Chondrocyte (in vitro differentiated cells): ENCODE results near the gene DHRSX. TPM values are rescaled to one million over a fixed set of nuclear protein-coding genes. Genes with fewer than 3 reads are reported as not detected.

Experiments used
- DNase-seq: peaks from one replicate; pipeline ENCODE4 v3.0.0; 2021; ENCODE audit warnings: mixed read lengths, low spot score
- H3K27ac Mint-ChIP-seq: one replicate; pipeline ENCODE4 v1.8.0; 2021; ENCODE audit warnings: mild to moderate bottlenecking, moderate library complexity, mixed read lengths; ENCODE audit not compliant: unreplicated experiment
- H3K27me3 Mint-ChIP-seq: 2 replicates; pipeline ENCODE4 v1.8.0; 2021; ENCODE audit warnings: low read depth, mixed read lengths
- H3K36me3 Mint-ChIP-seq: 2 replicates; pipeline ENCODE4 v1.8.0; 2021; ENCODE audit warnings: low read depth, mixed read lengths
- H3K4me1 Mint-ChIP-seq: 2 replicates; pipeline ENCODE4 v1.8.0; 2021; ENCODE audit warnings: low read depth, mild to moderate bottlenecking, mixed read lengths
- H3K4me3 Mint-ChIP-seq: one replicate; pipeline ENCODE4 v1.8.0; 2021; ENCODE audit warnings: mild to moderate bottlenecking, moderate library complexity, mixed read lengths; ENCODE audit not compliant: unreplicated experiment
- H3K9me3 Mint-ChIP-seq: 2 replicates; pipeline ENCODE4 v1.8.0; 2021; ENCODE audit warnings: low read depth, mixed read lengths
- CTCF ChIP-seq: fragments of 200-600 bp; sonication (generic); IDR thresholded peaks from 2 replicates; pipeline ENCODE4 v1.5.0; 2021; ENCODE audit warnings: antibody characterized with exemption, mild to moderate bottlenecking, moderate library complexity
- total RNA-seq: library from RNA; stranded (reverse); gene quantifications from 3 replicates; pipeline ENCODE4 v1.2.1, GENCODE V29; 2021

Gene DHRSX
- total RNA-seq, 1 donor from 2014 or later: 35.2 TPM

DNA sequence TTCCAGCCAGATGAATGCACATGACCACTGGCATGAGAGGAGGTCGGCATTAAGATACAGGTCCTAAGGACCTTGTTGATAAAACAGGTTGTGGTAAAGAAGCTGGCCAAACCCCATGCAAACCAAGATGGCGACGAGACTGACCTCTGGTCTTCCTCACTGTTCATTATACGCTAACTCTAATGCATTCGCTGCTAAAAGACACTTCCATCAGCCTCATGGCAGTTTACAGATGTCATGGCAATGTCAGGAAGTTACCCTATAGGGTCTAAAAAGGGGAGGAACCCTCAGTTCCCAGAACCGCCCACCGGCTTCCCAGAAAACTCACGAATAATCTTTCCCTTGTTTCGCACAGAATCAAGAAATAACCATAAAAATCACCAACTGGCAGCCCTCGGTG is 182.4 kb downstream of the DHRSX start:
- no peak overlapping the region for H3K4me3 Mint-ChIP-seq
- H3K27ac Mint-ChIP-seq: no peak overlapping the region
- no peak for DNase-seq
- no peaks in the 10 kb centered on the region for H3K36me3 Mint-ChIP-seq
- no peak for TF ChIP-seq CTCF
- no peaks in the 10 kb centered on the region for H3K9me3 Mint-ChIP-seq
- H3K4me1 Mint-ChIP-seq: peaks cover 12% of the 10 kb centered on the region
- H3K27me3 Mint-ChIP-seq: no peaks in the 10 kb centered on the region

DNA sequence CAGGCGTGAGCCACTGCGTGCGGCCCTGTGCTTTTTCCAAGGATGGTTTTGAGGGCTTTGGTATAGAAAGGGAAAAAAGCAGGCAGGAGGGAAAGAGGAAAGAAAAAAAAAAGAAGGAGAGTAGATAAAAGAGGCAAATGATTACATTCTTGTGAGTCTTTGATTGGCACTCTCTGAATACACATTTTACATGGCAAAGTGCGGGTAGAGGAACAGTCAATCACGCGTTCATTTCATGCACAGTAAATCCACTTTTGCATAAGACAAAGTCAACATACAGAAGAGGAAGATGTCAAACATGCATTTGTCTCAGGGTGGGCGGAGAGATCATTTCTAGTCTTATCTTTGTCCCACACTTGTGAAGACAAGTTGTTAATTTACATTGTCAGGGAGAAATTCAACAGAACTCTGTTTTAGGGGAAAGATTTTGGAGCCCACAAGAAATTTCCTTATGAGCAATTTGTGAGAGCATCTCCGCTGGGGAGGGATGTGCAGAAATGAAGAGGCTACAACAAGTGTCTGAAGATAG is 183.2 kb downstream of the DHRSX start:
- no peaks in the 10 kb centered on the region for H3K27me3 Mint-ChIP-seq
- TF ChIP-seq CTCF: no peak
- peaks cover 12% of the 10 kb centered on the region for H3K4me1 Mint-ChIP-seq
- H3K27ac Mint-ChIP-seq: no peak overlapping the region
- no peak overlapping the region for H3K4me3 Mint-ChIP-seq
- H3K36me3 Mint-ChIP-seq: no peaks in the 10 kb centered on the region
- no peaks in the 10 kb centered on the region for H3K9me3 Mint-ChIP-seq
- DNase-seq: no peak

- DNase-seq: no peak
- H3K36me3 Mint-ChIP-seq: peaks cover 2% of the 10 kb centered on the region
Measured at GRCh38 chrX:2316534-2316933, 184.2 kb downstream of the DHRSX start.

GRCh38 chrX:2315434-2315833 is 185.3 kb downstream of the DHRSX start:
- Mint-ChIP-seq H3K4me3 (no peak overlapping the region), H3K27me3 (no peaks in the 10 kb centered on the region), H3K36me3 (peaks cover 2% of the 10 kb centered on the region), H3K27ac (no peak overlapping the region), H3K4me1 (peaks cover 5% of the 10 kb centered on the region), H3K9me3 (no peaks in the 10 kb centered on the region)
- no peak for DNase-seq
- TF ChIP-seq CTCF: no peak

More at GRCh38 chrX:2316534-2316933, 184.2 kb downstream of the DHRSX start:
- Mint-ChIP-seq H3K27ac (no peak overlapping the region), H3K4me1 (peaks cover 12% of the 10 kb centered on the region), H3K4me3 (no peak overlapping the region), H3K9me3 (no peaks in the 10 kb centered on the region), H3K27me3 (no peaks in the 10 kb centered on the region)
- TF ChIP-seq CTCF: no peak

- H3K27me3 Mint-ChIP-seq: no peaks in the 10 kb centered on the region
- TF ChIP-seq CTCF: no peak
- peaks cover 4% of the 10 kb centered on the region for H3K4me1 Mint-ChIP-seq
- no peak overlapping the region for H3K4me3 Mint-ChIP-seq
- H3K9me3 Mint-ChIP-seq: no peaks in the 10 kb centered on the region
- DNase-seq: no peak
- peaks cover 4% of the 10 kb centered on the region for H3K36me3 Mint-ChIP-seq
- H3K27ac Mint-ChIP-seq: no peak overlapping the region
Measured at GRCh38 chrX:2314831-2315365, 185.9 kb downstream of the DHRSX start.
